ENCODE measurements around the gene BAZ2B.

Gene BAZ2B

GRCh38 chr2:159460227-159460626 is 156.1 kb downstream of the BAZ2B start:
- no peaks in the 10 kb centered on the region for H3K27me3 ChIP-seq (replicated peaks; ENCODE audit: control insufficient read depth, insufficient read depth, low read length)
- no peak for TF ChIP-seq CTCF (IDR thresholded peaks at IDR 0.05; ENCODE audit: insufficient read depth, low read length, poor library complexity, severe bottlenecking)
- H3K36me3 ChIP-seq (ENCODE audit: control insufficient read depth, insufficient read depth, low read length): no peaks in the 10 kb centered on the region
- no peak for DNase-seq (ENCODE audit: extremely low read depth, insufficient read length)
- H3K4me3 ChIP-seq (replicated peaks; ENCODE audit: low read depth, low read length): no peak overlapping the region

- H3K27me3 ChIP-seq (replicated peaks; ENCODE audit: control insufficient read depth, insufficient read depth, low read length): no peaks in the 10 kb centered on the region
- H3K4me3 ChIP-seq (replicated peaks; ENCODE audit: low read depth, low read length): no peak overlapping the region
- TF ChIP-seq CTCF (IDR thresholded peaks at IDR 0.05; ENCODE audit: insufficient read depth, low read length, poor library complexity, severe bottlenecking): no peak
- H3K36me3 ChIP-seq (ENCODE audit: control insufficient read depth, insufficient read depth, low read length): no peaks in the 10 kb centered on the region
- DNase-seq (ENCODE audit: extremely low read depth, insufficient read length): no peak
Observed at GRCh38 chr2:159459279-159459678, 157.1 kb downstream of the BAZ2B start.

DNA sequence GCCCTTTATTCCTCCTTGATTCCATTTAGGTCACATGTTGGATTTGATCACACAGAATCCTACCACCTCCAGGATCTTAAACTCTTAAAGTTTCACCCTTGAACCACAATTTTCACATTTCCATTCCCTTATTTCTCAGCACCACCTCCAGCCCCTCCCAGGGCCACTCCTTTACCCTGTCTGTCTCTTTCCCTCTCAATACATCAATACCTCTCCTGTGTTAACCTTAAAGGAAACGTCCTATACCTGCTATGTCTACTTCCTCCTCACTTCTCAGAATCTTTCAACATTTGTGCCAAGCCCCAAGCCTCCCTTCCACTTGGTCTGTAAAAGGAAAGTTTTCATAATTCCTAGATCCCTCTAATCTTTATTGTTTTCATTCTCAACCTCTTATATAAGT is 158.8 kb downstream of the BAZ2B start:
- Histone ChIP-seq H3K4me3 (replicated peaks; ENCODE audit: low read depth, low read length) (no peak overlapping the region), H3K27me3 (replicated peaks; ENCODE audit: control insufficient read depth, insufficient read depth, low read length) (no peaks in the 10 kb centered on the region), H3K36me3 (ENCODE audit: control insufficient read depth, insufficient read depth, low read length) (no peaks in the 10 kb centered on the region)
- TF ChIP-seq CTCF (IDR thresholded peaks at IDR 0.05; ENCODE audit: insufficient read depth, low read length, poor library complexity, severe bottlenecking): no peak
- DNase-seq (ENCODE audit: extremely low read depth, insufficient read length): no peak

DNA sequence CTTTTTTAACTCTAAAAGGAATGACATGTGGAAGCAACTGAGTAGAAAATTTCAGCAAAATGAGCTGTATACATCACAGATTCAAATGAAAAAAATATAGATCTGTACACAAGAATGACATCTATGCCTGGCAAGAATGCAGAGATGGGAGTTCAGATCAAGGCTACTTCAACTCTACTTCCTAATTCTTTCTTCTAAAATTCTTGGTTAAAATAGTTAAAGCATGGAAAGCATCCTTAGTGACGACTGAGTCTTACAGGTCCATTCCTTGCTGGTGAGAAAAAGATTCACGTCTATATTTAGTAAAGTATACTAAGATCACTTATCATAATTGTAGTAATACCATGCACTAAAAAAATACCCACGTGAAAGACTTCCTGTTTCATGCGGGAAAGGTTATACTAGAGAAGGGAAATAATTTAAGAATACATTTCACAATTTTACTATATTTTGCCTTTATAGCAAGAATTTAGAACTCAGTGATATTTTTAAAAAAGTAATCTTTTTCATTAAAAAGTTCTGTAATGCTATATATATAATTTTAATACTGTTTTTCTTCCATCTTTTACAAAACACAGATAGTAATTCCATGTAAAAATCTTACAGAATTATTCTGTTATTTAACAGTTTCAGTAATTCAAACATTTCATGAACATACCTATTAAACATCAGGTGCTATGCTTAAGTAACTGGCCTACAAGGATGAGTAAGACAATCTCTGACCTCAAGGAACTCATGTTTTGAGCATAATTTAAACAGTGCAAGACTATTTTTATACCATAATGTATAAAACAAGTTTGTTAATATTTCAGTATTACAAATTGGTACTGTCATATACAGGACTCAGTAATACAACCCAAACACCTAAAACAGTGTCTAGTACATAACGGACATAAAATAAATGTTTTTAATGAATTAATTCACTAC is 159.6 kb downstream of the BAZ2B start:
- no peaks in the 10 kb centered on the region for H3K36me3 ChIP-seq (ENCODE audit: control insufficient read depth, insufficient read depth, low read length)
- DNase-seq (ENCODE audit: extremely low read depth, insufficient read length): no peak

DNA sequence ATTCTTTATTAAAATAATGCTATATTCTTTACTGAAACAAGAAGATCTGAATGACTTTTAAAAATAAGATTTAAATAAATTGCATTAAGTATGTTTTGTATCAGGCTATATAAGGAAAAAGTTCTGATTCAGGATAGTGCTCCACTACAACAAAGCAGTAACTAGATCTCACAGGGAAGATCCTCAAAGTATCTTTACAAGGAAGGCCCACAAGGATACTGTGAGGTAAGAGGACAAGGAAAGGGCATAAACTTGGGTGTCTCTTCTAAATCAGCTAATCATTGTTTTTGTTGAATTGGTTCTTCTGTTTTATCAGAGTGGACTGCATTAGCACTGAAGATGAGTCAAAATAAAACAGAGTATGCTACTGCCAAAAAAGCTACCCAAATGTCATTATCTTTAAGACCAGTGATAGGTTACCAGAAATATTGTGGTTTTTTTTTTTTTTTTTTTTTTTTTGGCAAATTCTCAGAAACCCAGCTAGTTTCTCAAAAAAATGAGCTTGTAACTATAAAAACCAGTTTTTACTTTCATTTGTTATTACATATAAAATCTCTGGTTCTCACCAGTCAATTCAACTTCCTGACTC is 160.9 kb downstream of the BAZ2B start:
- Histone ChIP-seq H3K36me3 (ENCODE audit: control insufficient read depth, insufficient read depth, low read length) (no peaks in the 10 kb centered on the region), H3K4me3 (replicated peaks; ENCODE audit: low read depth, low read length) (no peak overlapping the region), H3K27me3 (replicated peaks; ENCODE audit: control insufficient read depth, insufficient read depth, low read length) (no peaks in the 10 kb centered on the region)
- TF ChIP-seq CTCF (IDR thresholded peaks at IDR 0.05; ENCODE audit: insufficient read depth, low read length, poor library complexity, severe bottlenecking): no peak
- DNase-seq (ENCODE audit: extremely low read depth, insufficient read length): no peak

More for the DNA sequence above, 159.6 kb downstream of the BAZ2B start:
- Histone ChIP-seq H3K27me3 (replicated peaks; ENCODE audit: control insufficient read depth, insufficient read depth, low read length) (no peaks in the 10 kb centered on the region), H3K4me3 (replicated peaks; ENCODE audit: low read depth, low read length) (no peak overlapping the region)
- TF ChIP-seq CTCF (IDR thresholded peaks at IDR 0.05; ENCODE audit: insufficient read depth, low read length, poor library complexity, severe bottlenecking): no peak

Measured in GM06990 (cell line).